Liver (tissue), 3 donors: ENCODE data around the gene CYTL1.

Experiments
- FOXA1 ChIP-seq: IDR thresholded peaks from 2 replicates; pipeline ENCODE4 v1.6.1; 2016; ENCODE audit warnings: antibody characterized with exemption
- RAD21 ChIP-seq, 2 donors: IDR thresholded peaks; 2 replicates each; pipeline ENCODE4 v1.6.1; 2016; ENCODE audit warnings: antibody characterized with exemption in 2 of 2, mild to moderate bottlenecking in 2 of 2
- TAF1 ChIP-seq: conservative IDR thresholded peaks from 2 replicates; pipeline ENCODE4 v1.6.1; 2016; ENCODE audit warnings: antibody characterized with exemption, mild to moderate bottlenecking
- YY1 ChIP-seq: IDR thresholded peaks from 2 replicates; pipeline ENCODE4 v1.6.1; 2016; ENCODE audit warnings: antibody characterized with exemption, mild to moderate bottlenecking
- TF ChIP-seq, protein P1 (sequence below): IDR thresholded peaks from 2 replicates; pipeline ENCODE4 v1.6.1; 2016; ENCODE audit warnings: antibody characterized with exemption
- TF ChIP-seq, protein P2 (sequence below): fragments of 150-350 bp; IDR thresholded peaks from 2 replicates; pipeline ENCODE4 v1.5.1; 2017; ENCODE audit warnings: improper control_type of control experiment, low read depth, low read length; ENCODE audit not compliant: missing input control
- donor health status: healthy.
- donor health status: healthy.

DNA sequence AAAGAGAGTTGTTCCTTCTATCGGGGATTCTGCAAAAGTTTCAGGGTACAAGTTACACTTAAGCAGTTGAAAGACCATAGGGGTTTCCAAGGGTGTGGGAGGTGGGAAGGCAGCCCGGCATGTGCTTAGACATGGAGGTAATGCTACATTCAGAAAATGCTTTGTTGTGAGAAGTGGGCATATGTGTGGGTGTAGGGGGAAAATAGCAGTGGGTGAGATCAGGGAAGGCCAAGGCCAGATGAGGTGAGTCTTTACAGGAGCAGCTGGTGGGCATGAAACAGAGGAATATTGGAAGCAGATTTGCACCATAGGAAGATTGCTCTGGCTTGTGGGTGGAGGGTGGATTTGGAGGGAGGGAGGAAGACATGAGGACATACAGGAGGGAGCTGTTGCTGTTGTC is 8.3 kb downstream of the CYTL1 start:
- TF ChIP-seq RAD21 (IDR thresholded peaks at IDR 0.05): no peak
- TF ChIP-seq, protein P1, sequence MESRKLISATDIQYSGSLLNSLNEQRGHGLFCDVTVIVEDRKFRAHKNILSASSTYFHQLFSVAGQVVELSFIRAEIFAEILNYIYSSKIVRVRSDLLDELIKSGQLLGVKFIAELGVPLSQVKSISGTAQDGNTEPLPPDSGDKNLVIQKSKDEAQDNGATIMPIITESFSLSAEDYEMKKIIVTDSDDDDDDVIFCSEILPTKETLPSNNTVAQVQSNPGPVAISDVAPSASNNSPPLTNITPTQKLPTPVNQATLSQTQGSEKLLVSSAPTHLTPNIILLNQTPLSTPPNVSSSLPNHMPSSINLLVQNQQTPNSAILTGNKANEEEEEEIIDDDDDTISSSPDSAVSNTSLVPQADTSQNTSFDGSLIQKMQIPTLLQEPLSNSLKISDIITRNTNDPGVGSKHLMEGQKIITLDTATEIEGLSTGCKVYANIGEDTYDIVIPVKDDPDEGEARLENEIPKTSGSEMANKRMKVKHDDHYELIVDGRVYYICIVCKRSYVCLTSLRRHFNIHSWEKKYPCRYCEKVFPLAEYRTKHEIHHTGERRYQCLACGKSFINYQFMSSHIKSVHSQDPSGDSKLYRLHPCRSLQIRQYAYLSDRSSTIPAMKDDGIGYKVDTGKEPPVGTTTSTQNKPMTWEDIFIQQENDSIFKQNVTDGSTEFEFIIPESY: no peak
- TF ChIP-seq YY1: no peak
- no peak for TF ChIP-seq TAF1
- TF ChIP-seq, protein P2, sequence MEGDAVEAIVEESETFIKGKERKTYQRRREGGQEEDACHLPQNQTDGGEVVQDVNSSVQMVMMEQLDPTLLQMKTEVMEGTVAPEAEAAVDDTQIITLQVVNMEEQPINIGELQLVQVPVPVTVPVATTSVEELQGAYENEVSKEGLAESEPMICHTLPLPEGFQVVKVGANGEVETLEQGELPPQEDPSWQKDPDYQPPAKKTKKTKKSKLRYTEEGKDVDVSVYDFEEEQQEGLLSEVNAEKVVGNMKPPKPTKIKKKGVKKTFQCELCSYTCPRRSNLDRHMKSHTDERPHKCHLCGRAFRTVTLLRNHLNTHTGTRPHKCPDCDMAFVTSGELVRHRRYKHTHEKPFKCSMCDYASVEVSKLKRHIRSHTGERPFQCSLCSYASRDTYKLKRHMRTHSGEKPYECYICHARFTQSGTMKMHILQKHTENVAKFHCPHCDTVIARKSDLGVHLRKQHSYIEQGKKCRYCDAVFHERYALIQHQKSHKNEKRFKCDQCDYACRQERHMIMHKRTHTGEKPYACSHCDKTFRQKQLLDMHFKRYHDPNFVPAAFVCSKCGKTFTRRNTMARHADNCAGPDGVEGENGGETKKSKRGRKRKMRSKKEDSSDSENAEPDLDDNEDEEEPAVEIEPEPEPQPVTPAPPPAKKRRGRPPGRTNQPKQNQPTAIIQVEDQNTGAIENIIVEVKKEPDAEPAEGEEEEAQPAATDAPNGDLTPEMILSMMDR: no peak
- TF ChIP-seq FOXA1: no peak
